ENCODE results near the gene OLAH. TPM values are rescaled to one million over a fixed set of nuclear protein-coding genes. Genes with fewer than 3 reads are reported as not detected.

OLAH gene
- total RNA-seq, 1 experiment from 2014 or later, result not detected

DNA sequence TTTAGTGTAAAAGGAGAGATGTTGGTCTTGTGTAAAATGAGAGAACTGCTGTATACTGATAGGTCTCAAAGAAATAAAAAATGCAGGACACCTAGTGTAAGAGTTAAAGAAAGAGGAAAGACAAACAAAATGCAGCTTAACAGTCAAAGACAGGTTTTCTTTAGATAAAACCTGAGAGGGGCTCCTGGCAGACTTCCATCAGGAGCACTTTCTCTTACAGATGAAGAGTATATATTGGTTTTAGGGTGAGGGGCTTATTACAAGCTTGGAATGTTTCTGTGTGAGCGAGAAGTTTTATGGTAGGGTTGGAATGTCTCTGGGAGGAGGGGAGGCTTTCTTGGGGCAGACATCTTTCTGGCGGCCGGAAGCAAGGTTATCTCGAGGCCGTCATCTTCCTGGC lies 28.6 kb downstream of the OLAH start:
- intact Hi-C loops (cut with micrococcal nuclease; ENCODE audit: unreplicated experiment), result no loop called here
- Histone ChIP-seq H3F3A (ENCODE audit: insufficient read depth, low read depth) (no peaks in the 10 kb centered on the region), H3K9me3 (ENCODE audit: insufficient read depth, low read depth) (no peaks in the 10 kb centered on the region; the same call in 1 of the 2 replicates), H3K27ac (no peak overlapping the region), H2AFZ (no peak overlapping the region), H3K4me3 (no peak overlapping the region), H3K9me2 (ENCODE audit: insufficient read depth) (no peaks in the 10 kb centered on the region), H3K4me1 (replicated peaks; ENCODE audit: insufficient read depth) (no peaks in the 10 kb centered on the region), H3K79me2 (ENCODE audit: low read depth) (no peaks in the 10 kb centered on the region), H4K20me1 (ENCODE audit: insufficient read depth) (no peaks in the 10 kb centered on the region), H3K4me2 (no peak overlapping the region), H3K27me3 (ENCODE audit: insufficient read depth, low read depth) (no peaks in the 10 kb centered on the region), H3K36me3 (ENCODE audit: low read depth) (no peaks in the 10 kb centered on the region)
- ChIA-PET CTCF (no interaction called here), POLR2A (ENCODE audit: unreplicated experiment) (no interaction called here)
- no TSS peak for BruUV-seq (replicated peaks)
- TF ChIP-seq EZH2 (IDR thresholded peaks at IDR 0.05; ENCODE audit: low read depth), result no peak
- TF ChIP-seq, protein P1, sequence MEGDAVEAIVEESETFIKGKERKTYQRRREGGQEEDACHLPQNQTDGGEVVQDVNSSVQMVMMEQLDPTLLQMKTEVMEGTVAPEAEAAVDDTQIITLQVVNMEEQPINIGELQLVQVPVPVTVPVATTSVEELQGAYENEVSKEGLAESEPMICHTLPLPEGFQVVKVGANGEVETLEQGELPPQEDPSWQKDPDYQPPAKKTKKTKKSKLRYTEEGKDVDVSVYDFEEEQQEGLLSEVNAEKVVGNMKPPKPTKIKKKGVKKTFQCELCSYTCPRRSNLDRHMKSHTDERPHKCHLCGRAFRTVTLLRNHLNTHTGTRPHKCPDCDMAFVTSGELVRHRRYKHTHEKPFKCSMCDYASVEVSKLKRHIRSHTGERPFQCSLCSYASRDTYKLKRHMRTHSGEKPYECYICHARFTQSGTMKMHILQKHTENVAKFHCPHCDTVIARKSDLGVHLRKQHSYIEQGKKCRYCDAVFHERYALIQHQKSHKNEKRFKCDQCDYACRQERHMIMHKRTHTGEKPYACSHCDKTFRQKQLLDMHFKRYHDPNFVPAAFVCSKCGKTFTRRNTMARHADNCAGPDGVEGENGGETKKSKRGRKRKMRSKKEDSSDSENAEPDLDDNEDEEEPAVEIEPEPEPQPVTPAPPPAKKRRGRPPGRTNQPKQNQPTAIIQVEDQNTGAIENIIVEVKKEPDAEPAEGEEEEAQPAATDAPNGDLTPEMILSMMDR (conservative IDR thresholded peaks at IDR 0.05), result no peak
- no peak for DNase-seq

DNA sequence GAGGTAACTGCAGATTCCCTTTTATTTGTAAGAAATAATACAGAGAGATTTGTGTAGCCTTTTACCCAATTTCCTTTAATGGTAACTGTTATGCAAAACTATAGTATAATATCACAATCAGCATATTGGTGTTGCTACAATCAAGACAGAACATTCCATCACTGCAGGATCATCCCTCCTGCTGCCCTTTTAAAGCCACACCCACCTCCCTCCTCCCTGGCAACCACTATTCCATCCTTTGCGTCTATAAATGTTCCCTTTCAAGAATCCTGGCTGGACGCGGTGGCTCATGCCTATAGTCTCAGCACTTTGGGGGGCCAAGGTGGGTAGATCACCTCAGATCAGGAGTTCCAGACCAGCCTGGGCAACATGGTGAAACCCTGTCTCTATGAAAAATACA lies 31.7 kb downstream of the OLAH start:
- no peaks in the 10 kb centered on the region for H3K4me1 ChIP-seq (replicated peaks; ENCODE audit: insufficient read depth)
- H2AFZ ChIP-seq, result no peak overlapping the region
- no peaks in the 10 kb centered on the region; the same call in 1 of the 2 replicates for H3K9me3 ChIP-seq (ENCODE audit: insufficient read depth, low read depth)
- H3K36me3 ChIP-seq (ENCODE audit: low read depth), result no peaks in the 10 kb centered on the region
- TF ChIP-seq EZH2 (IDR thresholded peaks at IDR 0.05; ENCODE audit: low read depth), result no peak
- TF ChIP-seq, protein P1 (conservative IDR thresholded peaks at IDR 0.05), result no peak
- intact Hi-C loops (cut with micrococcal nuclease; ENCODE audit: unreplicated experiment), result no loop called here
- no TSS peak for BruUV-seq (replicated peaks)
- no peak overlapping the region for H3K4me2 ChIP-seq
- ChIA-PET CTCF (no interaction called here), POLR2A (ENCODE audit: unreplicated experiment) (no interaction called here)
- no peak overlapping the region for H3K27ac ChIP-seq
- no peak overlapping the region for H3K4me3 ChIP-seq
- no peak for DNase-seq
- no peaks in the 10 kb centered on the region for H4K20me1 ChIP-seq (ENCODE audit: insufficient read depth)
- no peaks in the 10 kb centered on the region for H3K79me2 ChIP-seq (ENCODE audit: low read depth)
- H3K27me3 ChIP-seq (ENCODE audit: insufficient read depth, low read depth), result no peaks in the 10 kb centered on the region
- no peaks in the 10 kb centered on the region for H3K9me2 ChIP-seq (ENCODE audit: insufficient read depth)
- no peaks in the 10 kb centered on the region for H3F3A ChIP-seq (ENCODE audit: insufficient read depth, low read depth)

DNA sequence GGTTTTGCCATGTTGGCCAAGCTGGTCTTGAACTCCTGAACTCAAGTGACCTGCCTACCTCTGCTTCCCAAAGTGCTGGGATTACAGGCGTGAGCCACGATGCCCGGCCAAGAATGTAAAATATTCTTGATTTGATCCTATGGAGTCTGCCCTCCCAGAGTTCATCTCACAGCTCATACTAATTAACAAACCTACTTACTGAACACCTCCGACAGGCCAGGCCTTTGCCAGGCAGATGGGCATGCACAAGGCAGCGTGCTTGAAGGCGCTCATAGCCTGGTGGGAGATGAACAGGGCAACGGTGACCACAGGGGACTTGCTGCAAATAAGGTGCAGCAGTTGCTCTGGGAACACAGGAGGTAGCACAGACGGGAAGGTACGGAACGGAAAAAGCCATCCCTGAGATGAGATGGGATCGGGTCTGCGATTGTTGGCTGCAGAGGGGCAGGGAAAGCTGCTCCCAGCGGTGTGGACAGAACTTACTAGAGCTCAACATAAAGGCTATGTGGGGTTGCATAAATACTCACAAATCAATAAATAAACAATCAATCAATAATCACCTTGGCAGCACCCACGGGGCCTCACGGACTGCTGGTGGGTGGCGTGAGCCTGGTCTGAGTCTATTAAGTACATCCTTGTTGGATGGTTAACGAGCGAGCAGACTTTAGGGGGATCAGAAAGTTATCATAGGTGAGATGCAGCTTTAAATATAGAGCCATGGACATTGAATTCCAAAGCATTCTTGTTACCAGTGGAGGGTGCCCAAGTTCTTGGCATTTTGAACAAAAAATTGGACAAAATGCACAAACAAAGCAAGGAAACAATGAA lies 40.1 kb downstream of the OLAH start:
- no peaks in the 10 kb centered on the region for H3K79me2 ChIP-seq (ENCODE audit: low read depth)
- no peaks in the 10 kb centered on the region for H3K9me2 ChIP-seq (ENCODE audit: insufficient read depth)
- H3F3A ChIP-seq (ENCODE audit: insufficient read depth, low read depth), result peaks cover 4% of the 10 kb centered on the region; the same call in 1 of the 2 replicates
- DNase-seq, result no peak
- POLR2A ChIA-PET (ENCODE audit: unreplicated experiment), result no interaction called here
- H3K4me1 ChIP-seq (replicated peaks; ENCODE audit: insufficient read depth), result peaks cover 10% of the 10 kb centered on the region
- H3K27me3 ChIP-seq (ENCODE audit: insufficient read depth, low read depth), result no peaks in the 10 kb centered on the region
- H3K4me3 ChIP-seq, result peak overlapping the region; percentile 58
- intact Hi-C loops (cut with micrococcal nuclease; ENCODE audit: unreplicated experiment), result loop anchor here (1.0 kb wide), 2 partner anchors 93 to 130 kb away; partner anchors contain the start of gene DCLRE1C
- H3K4me2 ChIP-seq, result peak overlapping the region; percentile 89
- H3K36me3 ChIP-seq (ENCODE audit: low read depth), result no peaks in the 10 kb centered on the region
- no peaks in the 10 kb centered on the region for H4K20me1 ChIP-seq (ENCODE audit: insufficient read depth)
- CTCF ChIA-PET, result interaction anchor here (0.8 kb wide), 1 partner anchor 131 kb away, joined by 3 read pairs; no protein-coding TSS in a partner anchor
- TF ChIP-seq EZH2 (IDR thresholded peaks at IDR 0.05; ENCODE audit: low read depth), result no peak
- TF ChIP-seq, protein P1 (conservative IDR thresholded peaks at IDR 0.05), result no peak; the same call in 1 of the 2 replicates
- TSS peak; percentile 15 for BruUV-seq (replicated peaks)
- H2AFZ ChIP-seq, result peak overlapping the region; percentile 82
- no peaks in the 10 kb centered on the region for H3K9me3 ChIP-seq (ENCODE audit: insufficient read depth, low read depth)
- H3K27ac ChIP-seq, result peak overlapping the region; percentile 44

All from PC-9 (cell line).